NCI-H2196 treated with DMSO at 0.1 percent for 48 hours (cell line): ENCODE measurements around the gene OSBPL2.

Source experiments
- DNase-seq: peaks from one replicate; lab custom pipeline; 2025; ENCODE audit not compliant: unreplicated experiment; lab: John Stamatoyannopoulos, UW

Gene OSBPL2

GRCh38 chr20:62308102-62308822 lies 69.9 kb downstream of the OSBPL2 start:
- no peak for DNase-seq

GRCh38 chr20:62309198-62309944 lies 71.0 kb downstream of the OSBPL2 start:
- no peak for DNase-seq

- no peak for DNase-seq
These were observed 71.8 kb downstream of the OSBPL2 start for GRCh38 chr20:62309947-62310756.

GRCh38 chr20:62310757-62311121 lies 72.4 kb downstream of the OSBPL2 start:
- DNase-seq = no peak

GRCh38 chr20:62311150-62311549 lies 72.8 kb downstream of the OSBPL2 start:
- DNase-seq = no peak

- DNase-seq = no peak
These were observed 73.7 kb downstream of the OSBPL2 start for GRCh38 chr20:62311832-62312661.

- no peak for DNase-seq
These were observed 74.3 kb downstream of the OSBPL2 start for GRCh38 chr20:62312662-62312977.

- no peak for DNase-seq
These were observed 74.7 kb downstream of the OSBPL2 start for GRCh38 chr20:62313021-62313420.

- DNase-seq = no peak
These were observed 75.4 kb downstream of the OSBPL2 start for GRCh38 chr20:62313460-62314338.

- DNase-seq = no peak
These were observed 76.0 kb downstream of the OSBPL2 start for GRCh38 chr20:62314339-62314638.

GRCh38 chr20:62314711-62315302 lies 76.5 kb downstream of the OSBPL2 start:
- no peak for DNase-seq

- no peak for DNase-seq
These were observed 77.5 kb downstream of the OSBPL2 start for GRCh38 chr20:62315773-62316172.

- DNase-seq = no peak
These were observed 78.2 kb downstream of the OSBPL2 start for GRCh38 chr20:62316331-62317166.

GRCh38 chr20:62317167-62317655 lies 78.9 kb downstream of the OSBPL2 start:
- DNase-seq = no peak

- no peak for DNase-seq
These were observed 80.4 kb downstream of the OSBPL2 start for GRCh38 chr20:62318400-62319345.

- no peak for DNase-seq
These were observed 81.1 kb downstream of the OSBPL2 start for GRCh38 chr20:62319346-62319909.

GRCh38 chr20:62320581-62321354 lies 82.4 kb downstream of the OSBPL2 start:
- no peak for DNase-seq
